Heart right ventricle (tissue), 16 donors: ENCODE measurements around the gene THAP10. TPM values are rescaled to one million over a fixed set of nuclear protein-coding genes. Genes with fewer than 3 reads are reported as not detected.

Source experiments
- ATAC-seq, 8 donors: fragments of 200-7000 bp; cut with Tn5 transposase; one replicate each; pipeline ENCODE4 v1.9.1; 2020; ENCODE audit warnings: mild to moderate bottlenecking in 8 of 8, moderate library complexity in 8 of 8, moderate number of reproducible peaks in 1 of 8
- DNase-seq, 2 donors: peaks; one replicate each; pipeline ENCODE4 v3.0.0-alpha.2; 2020
- H3K27ac ChIP-seq, 10 donors: fragments of 200-600 bp; sonication (generic) in 2 of 10; one replicate each; pipeline versions ENCODE4 v1.5.0 to v1.8.0; 2020 to 2022; ENCODE audit warnings: mild to moderate bottlenecking in 3 of 10
- H3K27me3 ChIP-seq, 7 donors: fragments of 200-600 bp; one replicate each; pipeline ENCODE4 v1.8.0; 2021 to 2022; ENCODE audit warnings: mild to moderate bottlenecking in 2 of 7
- H3K36me3 ChIP-seq, 9 donors: fragments of 200-600 bp; sonication (generic) in 1 of 9; one replicate each; pipeline versions ENCODE4 v1.5.0 to v1.8.0; 2020 to 2022; ENCODE audit warnings: mild to moderate bottlenecking in 2 of 9
- H3K4me1 ChIP-seq, 9 donors: fragments of 200-600 bp; sonication (generic) in 1 of 9; one replicate each; pipeline versions ENCODE4 v1.5.0 to v1.8.0; 2020 to 2022; ENCODE audit warnings: mild to moderate bottlenecking in 4 of 9
- H3K4me3 ChIP-seq, 10 donors: fragments of 200-600 bp; sonication (generic) in 2 of 10; one replicate each; pipeline versions ENCODE4 v1.5.0 to v1.8.0; 2020 to 2022; ENCODE audit warnings: mild to moderate bottlenecking in 7 of 10, moderate library complexity in 2 of 10
- H3K9me3 ChIP-seq, 11 donors: fragments of 200-600 bp in 10 of 11; sonication (generic) in 2 of 11; one replicate each; pipeline versions ENCODE4 v1.5.0 to v1.8.0; 2013 to 2022; ENCODE audit warnings: mild to moderate bottlenecking in 2 of 11, control low read depth in 1 of 11, moderate library complexity in 1 of 11
- WGBS, 2 donors: extraction: QIAGEN DNeasy Blood & Tissue Kit; methylation state at CpG; one replicate each; pipeline ENCODE4 v1.1.7; 2013; ENCODE audit warnings: inconsistent platforms in 1 of 2; 5-methylcytosine and 5-hydroxymethylcytosine counted together
- intact Hi-C, 10 donors: fragments of 100-400 bp; cut with DNase I; formaldehyde crosslinking; loops; one replicate each; pipeline versions ENCODE4 v1.11.1 to v1.14.2; 2022
- polyA plus RNA-seq, 2 donors: library from polyadenylated mRNA; stranded (reverse); fragments of 200-250 nt; gene quantifications; one replicate each; pipeline ENCODE4 v1.2.3, GENCODE V29; 2013
- total RNA-seq, 10 donors: library from RNA; stranded (reverse); fragmentation: NEBNext Ultra II Directional in 3 of 10; extraction: Animal tissue kit (Norgen Biotek cat#: 25700) in 3 of 10; gene quantifications; one replicate each; pipeline versions ENCODE4 v1.2.1 to v1.2.4, GENCODE V29; 2021 to 2023
- TF ChIP-seq, protein P1 (sequence below), 9 donors: fragments of 200-600 bp; sonication (generic) in 2 of 9; IDR thresholded peaks; one replicate each; pipeline versions ENCODE4 v1.5.0 to v1.8.0; 2021 to 2022; ENCODE audit warnings: antibody characterized with exemption in 9 of 9, mild to moderate bottlenecking in 5 of 9, moderate library complexity in 1 of 9
- donor health status: Arrhythmogenic right ventricular cardiomyopathy.
- donor health status: ischemic (EF 13 %, LVEDD 7.1; RV severe dilation, severe dysfunction).
- donor health status: healthy with polysubstance abuse.
- donor health status: DM: no; HTN: yes; CAD: no.
- donor health status: DM: no; HTN: no; CAD: no.
- donor health status: ischemic (EF 25% LVEDD 6.9; RV normal size, moderate dysfunction).
- donor health status: ischemic (EF 25% LVEDD 5.7; RV mildly dilated, moderate dysfunction).
- donor health status: healthy.
- donor health status: DM: yes; HTN: yes; CAD: no.
- donor health status: Ischemic cardiomyopathy.
- donor health status: ischemic (EF 35%, LVEDD 5.7; RV mildly dilated, moderate dysfunction).
- donor health status: nonischemic (EF 11% LVEDD 7.7; RV severe dilation, severe dysfunction).
- donor health status: DM: yes; HTN: yes; CAD: no.
- donor health status: PGD.
- donor health status: ischemic (EF 29% LVEDD 5.4; RV normal size, mild dysfunction).
- donor health status: nonischemic (EF 23%, LVEDD 6.1; RV moderate dilation, normal function).

Gene THAP10
- total and polyA plus RNA-seq, 12 donors: 1.2 to 7.0 (median 4.4) TPM

DNA sequence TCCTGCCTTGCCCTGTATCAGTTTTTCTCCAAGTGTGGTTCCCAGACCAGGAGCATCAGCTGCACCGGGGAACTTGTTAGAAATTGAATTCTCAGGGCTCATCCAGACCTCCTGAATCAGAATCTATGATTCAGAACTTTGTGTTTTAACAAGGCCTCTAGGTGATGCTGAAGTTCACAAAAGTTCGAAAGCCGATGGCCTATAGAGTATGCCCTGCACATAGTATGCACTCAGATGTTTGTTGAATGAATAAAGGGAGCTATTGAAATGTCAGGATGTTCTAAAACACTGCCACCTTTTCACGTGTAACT, 37.6 kb downstream of the THAP10 start:
- Histone ChIP-seq H3K4me1 (peaks cover 0 to 61% (median 32%) of the 10 kb centered on the region in 9 donors), H3K36me3 (peaks cover 0 to 21% (median 10%) of the 10 kb centered on the region in 9 donors), H3K9me3 (no peaks in the 10 kb centered on the region), H3K4me3 (peak overlapping the region; percentile 50 to 89 (median 82)), H3K27ac (peak overlapping the region; percentile 86 to 97 (median 95)), H3K27me3 (peaks cover 0 to 51% (median 0%) of the 10 kb centered on the region in 7 donors)
- TF ChIP-seq, protein P1, sequence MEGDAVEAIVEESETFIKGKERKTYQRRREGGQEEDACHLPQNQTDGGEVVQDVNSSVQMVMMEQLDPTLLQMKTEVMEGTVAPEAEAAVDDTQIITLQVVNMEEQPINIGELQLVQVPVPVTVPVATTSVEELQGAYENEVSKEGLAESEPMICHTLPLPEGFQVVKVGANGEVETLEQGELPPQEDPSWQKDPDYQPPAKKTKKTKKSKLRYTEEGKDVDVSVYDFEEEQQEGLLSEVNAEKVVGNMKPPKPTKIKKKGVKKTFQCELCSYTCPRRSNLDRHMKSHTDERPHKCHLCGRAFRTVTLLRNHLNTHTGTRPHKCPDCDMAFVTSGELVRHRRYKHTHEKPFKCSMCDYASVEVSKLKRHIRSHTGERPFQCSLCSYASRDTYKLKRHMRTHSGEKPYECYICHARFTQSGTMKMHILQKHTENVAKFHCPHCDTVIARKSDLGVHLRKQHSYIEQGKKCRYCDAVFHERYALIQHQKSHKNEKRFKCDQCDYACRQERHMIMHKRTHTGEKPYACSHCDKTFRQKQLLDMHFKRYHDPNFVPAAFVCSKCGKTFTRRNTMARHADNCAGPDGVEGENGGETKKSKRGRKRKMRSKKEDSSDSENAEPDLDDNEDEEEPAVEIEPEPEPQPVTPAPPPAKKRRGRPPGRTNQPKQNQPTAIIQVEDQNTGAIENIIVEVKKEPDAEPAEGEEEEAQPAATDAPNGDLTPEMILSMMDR (IDR thresholded peaks at IDR 0.05): peak in 5 of 9 donors; percentile 16 to 40 (median 35)
- ATAC-seq: peak in 7 of 8 donors; percentile 1 to 22 (median 13)
- WGBS, 2 donors: 49 to 50% methylated on average over 4 of the region's 4 CpGs
- intact Hi-C loops: no loop called here
- no peak for DNase-seq

DNA sequence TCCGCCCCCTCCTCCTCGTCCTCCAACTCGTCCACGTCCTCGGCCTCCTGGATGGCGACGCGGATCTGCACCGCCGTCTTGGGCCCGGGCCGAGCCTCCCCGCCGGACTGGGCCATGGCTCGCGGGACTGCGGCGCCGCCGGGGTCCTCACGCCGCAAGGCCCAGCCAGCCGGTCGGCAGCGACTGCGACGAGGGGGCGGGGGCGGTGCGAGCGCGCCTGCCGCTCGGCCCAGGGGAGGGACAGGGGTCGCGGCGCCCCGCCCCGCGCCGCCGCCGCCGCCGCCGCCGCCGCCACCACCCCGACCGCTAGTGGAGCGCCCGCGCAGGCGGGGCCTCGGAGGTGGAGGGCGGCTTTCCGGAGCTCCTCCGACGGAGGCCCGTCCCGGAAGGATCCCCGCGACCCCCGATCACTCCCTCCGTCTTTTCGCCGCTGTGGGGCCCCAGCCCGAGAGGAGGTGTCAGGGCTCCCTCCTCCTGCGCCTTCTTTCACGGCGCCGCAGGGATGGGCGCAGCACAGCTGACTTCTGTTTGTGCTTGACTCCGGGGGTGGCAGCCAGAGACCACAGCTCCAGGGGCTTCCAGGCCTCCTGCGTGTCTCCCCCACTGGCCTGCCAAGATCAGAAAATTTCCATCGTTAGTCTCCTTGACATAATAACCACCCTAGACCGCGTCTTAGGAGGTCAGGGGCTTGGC, 38.1 kb downstream of the THAP10 start, which contains the start of gene LARP6:
LARP6 (minus strand) TSS at position 185 of the 693 bp plus-strand sequence; CDS start at position 116, 69 bp downstream.
- 1% methylated on average over 46 to 78 of the region's 78 CpGs for WGBS, 2 donors
- intact Hi-C loops: no loop called here
- Histone ChIP-seq H3K36me3 (peaks cover 0 to 24% (median 10%) of the 10 kb centered on the region in 9 donors), H3K9me3 (no peaks in the 10 kb centered on the region), H3K4me3 (peak within 1 kb of the TSS; percentile 66 to 89 (median 82)), H3K27me3 (peaks cover 0 to 51% (median 0%) of the 10 kb centered on the region in 7 donors), H3K4me1 (peaks cover 0 to 61% (median 32%) of the 10 kb centered on the region in 9 donors), H3K27ac (peak within 1 kb of the TSS; percentile 86 to 97 (median 95))
- DNase-seq (peak; percentile 62 to 78), ATAC-seq (peak; percentile 60 to 86 (median 68))
- TF ChIP-seq, protein P1 (IDR thresholded peaks at IDR 0.05): no peak

DNA sequence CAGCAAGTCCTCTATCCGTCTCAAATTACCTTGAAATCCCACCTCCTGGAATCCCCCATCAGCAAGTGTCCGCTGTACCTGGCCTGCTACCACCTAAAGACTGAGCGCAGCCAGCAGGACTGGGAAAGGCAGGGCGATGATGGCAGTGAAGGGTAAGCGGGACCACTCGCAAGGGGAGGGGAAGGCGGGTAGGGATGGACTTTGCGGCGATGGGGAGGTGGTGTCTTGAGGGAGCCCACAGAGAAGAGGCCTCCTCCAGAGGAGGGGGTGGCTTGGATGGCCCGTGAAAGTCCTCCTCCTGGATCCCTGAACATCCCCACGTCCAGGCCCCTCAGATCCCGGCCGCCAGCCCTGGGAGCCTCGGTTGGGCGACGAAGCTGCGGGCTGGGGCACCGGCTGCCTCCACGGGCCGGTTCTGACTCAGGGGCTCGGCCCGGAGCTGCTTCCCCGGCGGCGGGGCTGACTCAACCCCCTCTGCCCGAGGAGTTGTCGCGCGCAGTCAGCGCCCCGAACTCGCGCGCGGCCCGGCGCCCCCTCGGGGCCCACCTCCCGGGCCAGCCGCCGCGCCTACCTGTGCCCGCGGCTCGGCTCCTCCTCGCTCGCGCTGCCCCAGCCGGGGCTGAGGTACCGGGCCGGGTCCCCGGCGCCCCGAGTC, 38.8 kb downstream of the THAP10 start:
- TF ChIP-seq, protein P1 (IDR thresholded peaks at IDR 0.05): no peak
- peak in 1 of 2 donors; percentile 39 for DNase-seq
- peaks cover 0 to 61% (median 32%) of the 10 kb centered on the region in 9 donors for H3K4me1 ChIP-seq

DNA sequence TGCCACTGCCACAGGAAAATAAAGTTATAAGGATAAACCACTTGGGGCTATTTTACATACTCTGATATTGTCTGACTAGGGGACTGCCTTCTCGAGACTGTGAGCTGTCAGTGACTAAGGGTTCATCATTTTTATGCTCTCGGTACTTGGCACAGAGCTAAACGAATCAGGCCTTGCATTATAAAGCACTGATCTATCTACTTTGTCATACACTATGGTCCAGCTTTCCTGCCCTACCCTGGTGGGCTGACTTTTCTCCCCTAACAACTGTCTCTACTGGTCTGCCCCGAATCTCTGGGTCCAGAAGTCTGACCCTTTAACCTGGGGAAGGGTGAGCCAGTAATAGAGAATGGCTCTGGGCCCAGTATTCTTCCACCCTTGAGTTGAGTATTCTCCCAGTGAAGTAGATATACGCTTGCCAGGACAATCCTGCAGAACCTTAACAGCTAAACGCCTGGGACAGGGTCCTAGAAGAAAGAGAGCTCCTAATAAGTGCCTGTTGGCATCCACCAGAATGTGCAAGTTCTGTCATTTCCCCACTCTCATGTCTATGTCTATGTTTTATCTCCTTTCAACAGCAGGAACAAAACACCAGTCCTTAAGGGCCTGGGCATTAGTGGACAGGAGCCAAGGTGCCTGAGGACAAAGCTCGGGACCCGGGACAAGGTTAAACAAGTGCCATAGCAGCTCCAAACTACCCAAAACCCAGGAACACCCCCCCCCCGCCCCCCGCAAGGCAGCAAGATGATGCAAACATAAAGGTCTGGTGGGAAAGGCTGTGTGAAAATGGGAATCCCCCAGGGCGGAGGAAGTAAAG, 39.5 kb downstream of the THAP10 start:
- H3K27ac ChIP-seq: peak overlapping the region; percentile 86 to 97 (median 95)
- no peaks in the 10 kb centered on the region for H3K9me3 ChIP-seq
- 23 to 29% methylated on average over 11 of the region's 11 CpGs for WGBS, 2 donors
- TF ChIP-seq, protein P1 (IDR thresholded peaks at IDR 0.05): no peak
- H3K27me3 ChIP-seq: peaks cover 0 to 51% (median 0%) of the 10 kb centered on the region in 7 donors
- no peak for DNase-seq
- peak in 6 of 8 donors; percentile 14 to 76 (median 32) for ATAC-seq
- intact Hi-C loops: no loop called here
- H3K36me3 ChIP-seq: peaks cover 0 to 32% (median 10%) of the 10 kb centered on the region in 9 donors
- H3K4me3 ChIP-seq: peak overlapping the region; percentile 66 to 89 (median 82)
- H3K4me1 ChIP-seq: peaks cover 0 to 54% (median 32%) of the 10 kb centered on the region in 9 donors

More for the DNA sequence above, 38.8 kb downstream of the THAP10 start:
- Histone ChIP-seq H3K27ac (peak overlapping the region; percentile 86 to 97 (median 95)), H3K9me3 (no peaks in the 10 kb centered on the region), H3K4me3 (peak overlapping the region; percentile 66 to 89 (median 82)), H3K27me3 (peaks cover 0 to 51% (median 0%) of the 10 kb centered on the region in 7 donors), H3K36me3 (peaks cover 0 to 30% (median 10%) of the 10 kb centered on the region in 9 donors)
- intact Hi-C loops: no loop called here
- ATAC-seq: peak; percentile 22 to 56 (median 33)
- WGBS, 2 donors: 1 to 2% methylated on average over 53 to 54 of the region's 54 CpGs
